GM13976 (cell line): ENCODE measurements around the gene TBC1D7.

Experiments used
- DNase-seq: peaks from one replicate; pipeline ENCODE4 v3.0.0; 2012; ENCODE audit warnings: low spot score
- CTCF ChIP-seq: IDR thresholded peaks from 2 replicates; pipeline ENCODE4 v1.5.1; 2012; ENCODE audit warnings: borderline replicate concordance, mild to moderate bottlenecking; ENCODE audit not compliant: insufficient read depth; ENCODE audit errors: extremely low read depth, missing control alignments, control extremely low read depth
- in situ Hi-C: fragments of 300-500 bp; cut with MboI; formaldehyde crosslinking; loops from one replicate; pipeline ENCODE4 v1.12.0; 2022; ENCODE audit warnings: low sequenced_read_pairs, mixed read lengths, inconsistent platforms; ENCODE audit not compliant: unreplicated experiment

TBC1D7 gene

GRCh38 chr6:13351271-13351670, 22.9 kb upstream of the TBC1D7 start:
- DNase-seq: no peak
- in situ Hi-C loops: no loop called here
- no peak for TF ChIP-seq CTCF

- in situ Hi-C loops: no loop called here
- no peak for DNase-seq
- no peak for TF ChIP-seq CTCF
These were observed 21.6 kb upstream of the TBC1D7 start for GRCh38 chr6:13349811-13350506.

- in situ Hi-C loops: no loop called here
- DNase-seq: no peak
- TF ChIP-seq CTCF: no peak
These were observed 20.2 kb upstream of the TBC1D7 start for GRCh38 chr6:13348334-13349113.

- TF ChIP-seq CTCF: no peak
- in situ Hi-C loops: no loop called here
- DNase-seq: no peak
These were observed 17.9 kb upstream of the TBC1D7 start for GRCh38 chr6:13346245-13346644.

GRCh38 chr6:13342414-13343019, 14.2 kb upstream of the TBC1D7 start:
- in situ Hi-C loops: no loop called here
- DNase-seq: no peak
- no peak for TF ChIP-seq CTCF

GRCh38 chr6:13339863-13340630, 11.7 kb upstream of the TBC1D7 start:
- DNase-seq: no peak
- in situ Hi-C loops: loop anchor here (10.0 kb wide), 2 partner anchors 145 to 195 kb away; no protein-coding TSS in a partner anchor
- no peak for TF ChIP-seq CTCF
